ENCODE data around the gene HLTF.
"Not testable (repeated sequence)": the region's sequence is repeated elsewhere in the genome, so short reads cannot be mapped to it uniquely, and the experiment has no call there.

GRCh38 chr3:149097987-149098386 lies 11.7 kb upstream of the HLTF start:
- TF ChIP-seq POLR2A (IDR thresholded peaks at IDR 0.05; ENCODE audit: low read length); GATA1 (IDR thresholded peaks at IDR 0.05; ENCODE audit: low read depth, low read length): not testable (repeated sequence)

All from erythroblast (primary cell).